Activated T-cell treated with anti-CD3 and anti-CD28 coated beads for 4 hours (primary cell): Measurements from ENCODE around the gene SMIM20.
"Not testable (repeated sequence)": the region's sequence is repeated elsewhere in the genome, so short reads cannot be mapped to it uniquely, and the experiment has no call there.

Experiments
- DNase-seq: peaks from one replicate; pipeline ENCODE4 v3.0.0-alpha.2; 2020

The SMIM20 gene

GRCh38 chr4:25913851-25914669 is at the start of gene SMIM20:
Gene SMIM20, plus strand, starts transcription at chr4:25914220. Its CDS starts 94 bp downstream, at chr4:25914314.
- DNase-seq: peak; percentile 83

GRCh38 chr4:25865586-25865985 is 48.4 kb upstream of the SMIM20 start:
- no peak for DNase-seq

- not testable (repeated sequence) for DNase-seq
Observed at GRCh38 chr4:25866401-25866800, 47.6 kb upstream of the SMIM20 start.

GRCh38 chr4:25867781-25868294 is 46.2 kb upstream of the SMIM20 start:
- no peak for DNase-seq

GRCh38 chr4:25870081-25870480 is 43.9 kb upstream of the SMIM20 start:
- DNase-seq: no peak

- DNase-seq: no peak
Observed at GRCh38 chr4:25872851-25873631, 41.0 kb upstream of the SMIM20 start.

- no peak for DNase-seq
Observed at GRCh38 chr4:25873632-25874129, 40.3 kb upstream of the SMIM20 start.

GRCh38 chr4:25874655-25875054 is 39.4 kb upstream of the SMIM20 start:
- DNase-seq: no peak

- DNase-seq: no peak
Observed at GRCh38 chr4:25875281-25875745, 38.7 kb upstream of the SMIM20 start.

GRCh38 chr4:25878676-25879075 is 35.3 kb upstream of the SMIM20 start:
- DNase-seq: no peak

- DNase-seq: no peak
Observed at GRCh38 chr4:25879091-25879584, 34.9 kb upstream of the SMIM20 start.

- no peak for DNase-seq
Observed at GRCh38 chr4:25879587-25879986, 34.4 kb upstream of the SMIM20 start.

- no peak for DNase-seq
Observed at GRCh38 chr4:25879991-25880651, 33.9 kb upstream of the SMIM20 start.

- no peak for DNase-seq
Observed at GRCh38 chr4:25881193-25881592, 32.8 kb upstream of the SMIM20 start.

- DNase-seq: no peak
Observed at GRCh38 chr4:25882226-25882625, 31.8 kb upstream of the SMIM20 start.

GRCh38 chr4:25883565-25883964 is 30.5 kb upstream of the SMIM20 start:
- DNase-seq: no peak

GRCh38 chr4:25884031-25884782 is 29.8 kb upstream of the SMIM20 start:
- no peak for DNase-seq

GRCh38 chr4:25888781-25889180 is 25.2 kb upstream of the SMIM20 start:
- DNase-seq: no peak

- DNase-seq: no peak
Observed at GRCh38 chr4:25889589-25890503, 24.2 kb upstream of the SMIM20 start.

- DNase-seq: no peak
Observed at GRCh38 chr4:25890571-25891485, 23.2 kb upstream of the SMIM20 start.
